HG03558 (cell line): ENCODE data around the gene HYPK.
"Not testable (repeated sequence)": the region's sequence is repeated elsewhere in the genome, so short reads cannot be mapped to it uniquely, and the experiment has no call there.

Experiments
- ATAC-seq: cut with Tn5 transposase; IDR thresholded peaks from one replicate; pipeline ENCODE4 v1.9.1; 2021; ENCODE audit warnings: moderate number of reproducible peaks; ENCODE audit not compliant: unreplicated experiment; ENCODE audit errors: extremely low read depth

The HYPK gene

GRCh38 chr15:43830691-43831275, 30.4 kb downstream of the HYPK start:
- not testable (repeated sequence) for ATAC-seq

- ATAC-seq, result not testable (repeated sequence)
Measured at GRCh38 chr15:43831519-43832052, 31.2 kb downstream of the HYPK start.

DNA sequence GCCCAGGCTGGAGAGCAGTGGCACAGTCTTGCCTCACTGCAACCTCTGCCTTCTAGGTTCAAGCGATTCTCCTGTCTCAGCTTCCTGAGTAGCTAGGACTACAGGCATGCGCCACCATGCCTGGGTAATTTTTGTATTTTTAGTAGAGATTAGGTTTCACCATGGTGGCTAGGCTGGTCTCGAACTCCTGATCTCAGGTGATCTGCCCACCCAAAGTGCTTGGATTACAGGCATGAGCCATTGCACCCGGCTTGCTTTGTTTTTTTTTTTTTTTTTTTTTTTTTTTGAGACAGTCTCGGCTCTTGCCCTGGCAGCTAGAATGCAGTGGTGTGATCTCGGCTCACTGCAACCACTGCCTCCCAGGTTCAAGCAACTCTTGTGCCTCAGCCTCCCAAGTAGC, 32.1 kb downstream of the HYPK start:
- ATAC-seq, result not testable (repeated sequence)

- no peak for ATAC-seq
Measured at GRCh38 chr15:43845421-43845820, 45.0 kb downstream of the HYPK start.

DNA sequence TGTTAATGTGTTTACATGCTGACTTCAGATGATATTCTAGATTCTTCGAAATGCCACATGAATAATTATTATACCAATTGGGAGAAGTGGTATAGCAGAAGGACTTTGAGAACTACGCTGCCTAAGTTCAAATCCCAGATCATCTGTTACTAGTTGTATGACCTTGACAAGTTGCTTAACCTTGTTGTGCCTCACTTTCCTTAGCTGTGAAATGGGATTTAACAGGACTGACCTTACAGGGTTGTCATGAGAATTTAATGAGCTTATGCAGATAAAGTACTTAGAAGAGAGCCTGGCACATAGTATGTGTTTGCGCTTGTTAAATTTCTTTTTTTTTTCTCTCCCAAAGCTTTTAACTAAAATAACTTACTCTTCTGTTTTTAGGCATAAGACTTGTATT, 50.9 kb downstream of the HYPK start:
- ATAC-seq, result no peak

GRCh38 chr15:43852607-43853006, 52.2 kb downstream of the HYPK start:
- ATAC-seq, result no peak
